ENCODE measurements around the gene TRA2B.

- no peak for TF ChIP-seq NR3C1 (CRISPR knock-in tag; conservative IDR thresholded peaks at IDR 0.05; ENCODE audit: low read depth)
- TF ChIP-seq CREB1 (CRISPR knock-in tag; IDR thresholded peaks at IDR 0.05) = no peak
These were observed 39.8 kb upstream of the TRA2B start for GRCh38 chr3:185977679-185978040.
